Measurements from ENCODE around the gene TOE1. TPM values are rescaled to one million over a fixed set of nuclear protein-coding genes. Genes with fewer than 3 reads are reported as not detected.

The TOE1 gene
- total and polyA plus RNA-seq, 2 of the 8 experiments (the other 6 are each of a cell fraction or from before 2014, with no cell fraction given): 15.2 to 25.8 TPM

DNA sequence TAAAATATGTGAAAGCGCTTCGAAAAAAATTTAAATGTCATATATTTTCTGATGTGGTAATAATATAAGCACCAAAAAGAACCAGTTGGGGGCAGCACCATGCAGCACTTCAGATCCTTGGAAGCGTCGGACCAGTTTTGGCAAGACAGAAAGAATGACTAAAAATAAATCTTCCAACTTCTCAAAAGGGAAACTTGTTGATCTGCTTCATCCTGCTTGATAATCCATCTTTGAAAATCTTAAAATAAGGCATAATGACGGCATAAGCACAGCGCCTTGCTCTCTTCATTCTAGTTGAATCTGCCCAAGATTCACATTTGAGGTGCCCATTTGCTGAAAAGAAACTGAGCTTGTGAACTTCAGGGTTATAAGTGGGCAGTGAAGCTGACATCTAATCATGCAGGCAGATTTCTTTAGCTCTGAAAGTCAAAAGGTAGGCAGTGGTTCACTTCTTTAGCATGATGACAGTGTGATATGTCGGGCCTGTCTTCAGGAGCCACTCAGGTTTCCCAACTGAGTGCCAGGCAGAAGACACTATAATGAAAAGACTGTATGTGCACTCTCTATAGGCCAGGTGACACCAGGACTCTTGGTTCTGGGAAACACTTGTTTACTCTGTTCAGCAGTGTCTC is 20.0 kb downstream of the TOE1 start:
- POLR2A ChIA-PET (ENCODE audit: partially characterized antibody): interaction anchor here (1.4 to 14.2 kb wide), 4 partner anchors 17 to 162 kb away, joined by 4 to 162 read pairs (median 6); partner anchors contain the start of genes HPDL, MUTYH, PRDX1 and TOE1
- no peak overlapping the region for H3K18ac ChIP-seq (ENCODE audit: extremely low read depth, low read length)
- CTCF ChIA-PET (ENCODE audit: partially characterized antibody): interaction anchor here (0.6 to 10.3 kb wide), 26 partner anchors 9 to 342 kb away, joined by 3 to 194 read pairs (median 4); partner anchors contain the start of genes CCDC163, HPDL, MMACHC and MUTYH
- H4K20me1 ChIP-seq (replicated peaks in 1 of 2; ENCODE audit: control insufficient read depth in 1 of 2, insufficient read depth in 2 of 2, low read length in 2 of 2): no peaks in the 10 kb centered on the region
- H3K23me2 ChIP-seq (ENCODE audit: low read depth, low read length): no peaks in the 10 kb centered on the region
- H2BK20ac ChIP-seq (ENCODE audit: low read length): no peak overlapping the region
- H3K4me1 ChIP-seq (replicated peaks in 1 of 4; ENCODE audit: control insufficient read depth in 3 of 4, insufficient read depth in 4 of 4, low read length in 3 of 4): peaks cover 2 to 11% (median 8%) of the 10 kb centered on the region in 4 experiments
- H2BK15ac ChIP-seq (ENCODE audit: low read length): no peak overlapping the region
- 55% methylated on average over 7 of the region's 7 CpGs; no CpG with 5 or more reads in 1 of the 2 experiments for WGBS, 2 experiments (ENCODE audit: extremely low coverage in 1 of 2, insufficient coverage in 1 of 2, insufficient read length in 1 of 2, insufficient replicate concordance in 2 of 2, low coverage in 1 of 2, low lambda C conversion rate in 2 of 2, missing lambda C conversion rate in 1 of 2)
- DNase-seq (ENCODE audit: low read depth in 1 of 2, low spot score in 2 of 2) (no peak), FAIRE-seq (peak; percentile 70)
- no peak overlapping the region for H3K23ac ChIP-seq (ENCODE audit: insufficient read length)
- H4K8ac ChIP-seq (ENCODE audit: extremely low read depth, insufficient read depth, low read length): no peak overlapping the region
- peak overlapping the region; percentile 16 to 43 for H3K4me2 ChIP-seq (ENCODE audit: insufficient read depth in 1 of 2, low read depth in 2 of 2, low read length in 2 of 2)
- no peak overlapping the region for H2AFZ ChIP-seq (ENCODE audit: low read length)
- H3K36me3 ChIP-seq (ENCODE audit: control insufficient read depth in 2 of 4, insufficient read depth in 4 of 4, low read length in 3 of 4): no peaks in the 10 kb centered on the region
- no peak overlapping the region for H3K4ac ChIP-seq (replicated peaks; ENCODE audit: insufficient read length, low read depth, low read length)
- H4K91ac ChIP-seq (replicated peaks; ENCODE audit: insufficient read length, low read length): no peak overlapping the region
- no peak overlapping the region for H3K27ac ChIP-seq (ENCODE audit: low read depth, low read length)
- H4K5ac ChIP-seq (ENCODE audit: insufficient read length, low read depth, low read length): no peak overlapping the region
- TF ChIP-seq, protein P1, sequence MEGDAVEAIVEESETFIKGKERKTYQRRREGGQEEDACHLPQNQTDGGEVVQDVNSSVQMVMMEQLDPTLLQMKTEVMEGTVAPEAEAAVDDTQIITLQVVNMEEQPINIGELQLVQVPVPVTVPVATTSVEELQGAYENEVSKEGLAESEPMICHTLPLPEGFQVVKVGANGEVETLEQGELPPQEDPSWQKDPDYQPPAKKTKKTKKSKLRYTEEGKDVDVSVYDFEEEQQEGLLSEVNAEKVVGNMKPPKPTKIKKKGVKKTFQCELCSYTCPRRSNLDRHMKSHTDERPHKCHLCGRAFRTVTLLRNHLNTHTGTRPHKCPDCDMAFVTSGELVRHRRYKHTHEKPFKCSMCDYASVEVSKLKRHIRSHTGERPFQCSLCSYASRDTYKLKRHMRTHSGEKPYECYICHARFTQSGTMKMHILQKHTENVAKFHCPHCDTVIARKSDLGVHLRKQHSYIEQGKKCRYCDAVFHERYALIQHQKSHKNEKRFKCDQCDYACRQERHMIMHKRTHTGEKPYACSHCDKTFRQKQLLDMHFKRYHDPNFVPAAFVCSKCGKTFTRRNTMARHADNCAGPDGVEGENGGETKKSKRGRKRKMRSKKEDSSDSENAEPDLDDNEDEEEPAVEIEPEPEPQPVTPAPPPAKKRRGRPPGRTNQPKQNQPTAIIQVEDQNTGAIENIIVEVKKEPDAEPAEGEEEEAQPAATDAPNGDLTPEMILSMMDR (IDR thresholded peaks at IDR 0.05; ENCODE audit: control extremely low read depth in 1 of 3, insufficient read depth in 1 of 3, low read depth in 1 of 3, low read length in 3 of 3): peak; percentile 18 to 61 (median 46)
- TF ChIP-seq RAD21 (IDR thresholded peaks at IDR 0.05 in 1 of 2, conservative IDR thresholded peaks at IDR 0.05 in 1 of 2; ENCODE audit: low read depth in 2 of 2, low read length in 2 of 2) (peak; percentile 78 to 83), TCF12 (IDR thresholded peaks at IDR 0.05; ENCODE audit: low read depth, low read length) (no peak)
- no peaks in the 10 kb centered on the region; the same call in 1 of the 2 replicates for H3K79me1 ChIP-seq (ENCODE audit: low read depth, low read length)
- peak overlapping the region in 1 of 4 experiments; percentile 9; a peak in 1 of 7 replicates for H3K9ac ChIP-seq (replicated peaks in 1 of 4; ENCODE audit: extremely low read depth in 1 of 4, low read depth in 3 of 4, low read length in 3 of 4)
- H3K56ac ChIP-seq (replicated peaks; ENCODE audit: insufficient read length, low read depth, low read length): no peak overlapping the region
- H3K4me3 ChIP-seq (ENCODE audit: extremely low read depth in 1 of 4, insufficient read depth in 2 of 4, low read depth in 3 of 4, low read length in 4 of 4): no peak overlapping the region
- no peak overlapping the region for H2BK12ac ChIP-seq (ENCODE audit: low read depth, low read length)
- no peak overlapping the region for H2BK5ac ChIP-seq (ENCODE audit: low read depth, low read length)
- H3K79me2 ChIP-seq (ENCODE audit: control insufficient read depth in 1 of 2, insufficient read depth in 2 of 2, low read length in 2 of 2): no peaks in the 10 kb centered on the region
- no peaks in the 10 kb centered on the region for H3K27me3 ChIP-seq (replicated peaks in 1 of 4; ENCODE audit: control insufficient read depth in 3 of 4, extremely low read depth in 1 of 4, insufficient read depth in 3 of 4, low read length in 3 of 4)
- H2BK120ac ChIP-seq (replicated peaks; ENCODE audit: low read depth, low read length): no peak overlapping the region
- H2AK5ac ChIP-seq (ENCODE audit: low read depth, low read length): no peak overlapping the region
- no peak overlapping the region for H3K14ac ChIP-seq (ENCODE audit: insufficient read length)
- no peaks in the 10 kb centered on the region for H3K9me3 ChIP-seq (ENCODE audit: insufficient read depth in 2 of 2, low read depth in 1 of 2, low read length in 1 of 2)
